Uterus (tissue), 2 donors: Measurements from ENCODE around the gene TRIL.
A peak's percentile ranks its signal among the peaks of the same experiment; 100 is the strongest.

Experiments
- POLR2A ChIP-seq, 2 donors: fragments of 450-650 bp; IDR thresholded peaks; one replicate each; pipeline ENCODE4 v1.6.1; 2016; ENCODE audit warnings: antibody characterized with exemption in 2 of 2, mild to moderate bottlenecking in 1 of 2, moderate library complexity in 1 of 2
- TF ChIP-seq, protein P1 (sequence below), 4 experiments: fragments of 200-600 bp in 2 of 4; fragments of 450-650 bp in 2 of 4; sonication (generic) in 2 of 4; IDR thresholded peaks; one replicate each; pipeline ENCODE4 v1.5.1; 2016 to 2019; ENCODE audit warnings: antibody characterized with exemption in 4 of 4, mild to moderate bottlenecking in 2 of 4, moderate library complexity in 1 of 4

DNA sequence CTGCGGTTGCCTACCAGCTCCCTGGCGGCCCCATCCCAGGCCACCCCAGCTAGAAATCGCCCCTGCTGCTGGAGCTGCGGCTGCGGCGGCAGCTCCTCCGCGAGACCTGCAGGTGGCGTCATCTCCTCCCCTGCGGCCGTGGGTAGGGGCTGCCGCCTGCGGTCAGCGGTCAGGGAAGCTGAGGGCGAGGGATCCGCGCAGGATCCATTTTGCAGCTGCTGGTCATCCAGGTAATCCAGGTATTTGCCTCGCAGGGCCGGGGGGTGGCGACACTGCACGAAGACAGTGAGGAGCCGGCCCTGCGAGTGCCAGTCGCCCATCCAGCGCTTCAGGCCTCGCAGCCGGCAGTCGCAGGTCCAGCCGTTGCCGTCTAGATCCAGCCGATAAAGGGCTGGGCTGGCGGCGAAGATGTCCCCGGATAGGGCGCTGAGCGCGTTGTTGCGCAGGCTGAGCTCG, 1.5 kb downstream of the TRIL start:
- TF ChIP-seq, protein P1, sequence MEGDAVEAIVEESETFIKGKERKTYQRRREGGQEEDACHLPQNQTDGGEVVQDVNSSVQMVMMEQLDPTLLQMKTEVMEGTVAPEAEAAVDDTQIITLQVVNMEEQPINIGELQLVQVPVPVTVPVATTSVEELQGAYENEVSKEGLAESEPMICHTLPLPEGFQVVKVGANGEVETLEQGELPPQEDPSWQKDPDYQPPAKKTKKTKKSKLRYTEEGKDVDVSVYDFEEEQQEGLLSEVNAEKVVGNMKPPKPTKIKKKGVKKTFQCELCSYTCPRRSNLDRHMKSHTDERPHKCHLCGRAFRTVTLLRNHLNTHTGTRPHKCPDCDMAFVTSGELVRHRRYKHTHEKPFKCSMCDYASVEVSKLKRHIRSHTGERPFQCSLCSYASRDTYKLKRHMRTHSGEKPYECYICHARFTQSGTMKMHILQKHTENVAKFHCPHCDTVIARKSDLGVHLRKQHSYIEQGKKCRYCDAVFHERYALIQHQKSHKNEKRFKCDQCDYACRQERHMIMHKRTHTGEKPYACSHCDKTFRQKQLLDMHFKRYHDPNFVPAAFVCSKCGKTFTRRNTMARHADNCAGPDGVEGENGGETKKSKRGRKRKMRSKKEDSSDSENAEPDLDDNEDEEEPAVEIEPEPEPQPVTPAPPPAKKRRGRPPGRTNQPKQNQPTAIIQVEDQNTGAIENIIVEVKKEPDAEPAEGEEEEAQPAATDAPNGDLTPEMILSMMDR (IDR thresholded peaks at IDR 0.05): peak; percentile 37 to 69 (median 59)
- no peak for TF ChIP-seq POLR2A (IDR thresholded peaks at IDR 0.05)
